Loucy (cell line): ENCODE data around the gene DVL2.

Experiments used
- H2AFZ ChIP-seq: fragments of 200-600 bp; sonication (generic); 2 replicates; pipeline ENCODE4 v1.6.0; 2016; ENCODE audit warnings: antibody characterized with exemption, mild to moderate bottlenecking, low read length, moderate library complexity
- H3F3A ChIP-seq: fragments of 200-600 bp; 2 replicates; pipeline ENCODE4 v1.6.0; 2016; ENCODE audit warnings: antibody characterized with exemption, low read depth, mild to moderate bottlenecking
- H3K27me3 ChIP-seq: fragments of 200-600 bp; sonication (generic); 2 replicates; pipeline ENCODE4 v1.6.1; 2014; ENCODE audit warnings: low read length, mild to moderate bottlenecking; ENCODE audit not compliant: insufficient read depth, poor library complexity, severe bottlenecking
- H3K36me3 ChIP-seq: fragments of 200-600 bp; sonication (generic); 2 replicates; pipeline ENCODE4 v1.6.1; 2016; ENCODE audit warnings: low read length; ENCODE audit not compliant: insufficient read depth
- H3K4me1 ChIP-seq: fragments of 200-600 bp; sonication (generic); 2 replicates; pipeline ENCODE4 v1.5.1; 2014; ENCODE audit warnings: low read length, mild to moderate bottlenecking; ENCODE audit not compliant: insufficient read depth, poor library complexity, severe bottlenecking
- H3K4me2 ChIP-seq: fragments of 200-600 bp; sonication (generic); 2 replicates; pipeline ENCODE4 v1.6.0; 2014; ENCODE audit warnings: antibody characterized with exemption, low read length, low read depth, mild to moderate bottlenecking; ENCODE audit not compliant: poor library complexity, severe bottlenecking
- H3K4me3 ChIP-seq: fragments of 200-600 bp; sonication (generic); 2 replicates; pipeline ENCODE4 v1.5.1; 2014; ENCODE audit warnings: low read length, mild to moderate bottlenecking, mixed read lengths; ENCODE audit not compliant: poor library complexity, severe bottlenecking
- H3K79me2 ChIP-seq: fragments of 200-600 bp; sonication (generic); 2 replicates; pipeline ENCODE4 v1.6.1; 2014; ENCODE audit warnings: low read length; ENCODE audit not compliant: insufficient read depth
- H3K9ac ChIP-seq: fragments of 200-600 bp; sonication (generic); 2 replicates; pipeline ENCODE4 v1.6.0; 2014; ENCODE audit warnings: mild to moderate bottlenecking, low read depth, low read length, moderate library complexity; ENCODE audit not compliant: poor library complexity, severe bottlenecking
- H3K9me2 ChIP-seq: fragments of 200-600 bp; sonication (generic); replicated peaks from 2 replicates; pipeline ENCODE4 v1.6.1; 2016; ENCODE audit warnings: low read depth, low read length, mixed read lengths
- H3K9me3 ChIP-seq: fragments of 200-600 bp; sonication (generic); 2 replicates; pipeline ENCODE4 v1.6.1; 2014; ENCODE audit warnings: mild to moderate bottlenecking, antibody characterized with exemption, low read length, low read depth; ENCODE audit not compliant: insufficient read depth
- H4K20me1 ChIP-seq: fragments of 200-600 bp; sonication (generic); 2 replicates; pipeline ENCODE4 v1.6.0; 2014; ENCODE audit warnings: antibody characterized with exemption, low read length, mild to moderate bottlenecking; ENCODE audit not compliant: insufficient read depth, poor library complexity, severe bottlenecking
- EZH2phosphoT487 ChIP-seq: fragments of 200-600 bp; IDR thresholded peaks from 2 replicates; pipeline ENCODE4 v1.6.1; 2018; ENCODE audit warnings: antibody characterized with exemption, mild to moderate bottlenecking, moderate library complexity, borderline replicate concordance
- TF ChIP-seq, protein P1 (sequence below): fragments of 200-600 bp; sonication (generic); conservative IDR thresholded peaks from 2 replicates; pipeline ENCODE4 v1.5.1; 2014; ENCODE audit warnings: mild to moderate bottlenecking, antibody characterized with exemption, low read length

The DVL2 gene

DNA sequence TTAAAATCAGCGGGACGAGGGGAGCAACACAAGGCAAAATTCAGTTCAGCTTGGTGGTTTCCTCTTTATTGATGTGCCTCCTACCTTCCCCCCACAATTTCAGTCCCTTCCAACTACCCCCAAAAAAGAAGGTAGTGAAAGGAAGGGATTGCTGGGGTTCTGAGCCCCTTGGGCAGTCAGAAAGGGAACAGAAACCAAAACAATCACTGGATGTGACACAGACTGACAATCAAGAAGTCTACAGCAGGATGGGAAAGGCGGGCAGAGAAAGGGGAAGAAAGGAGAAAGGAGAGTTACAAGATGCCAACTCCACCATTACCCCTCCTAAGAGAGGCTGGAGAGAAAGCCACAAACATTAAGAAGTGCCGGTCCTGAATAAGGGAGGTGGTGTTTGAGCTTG, 6.1 kb upstream of the DVL2 start:
- H3K9ac ChIP-seq, result peak overlapping the region; percentile 86
- peak overlapping the region; percentile 75 for H3K4me2 ChIP-seq
- peaks cover 5% of the 10 kb centered on the region; the same call in 1 of the 2 replicates for H3F3A ChIP-seq
- no peak overlapping the region for H2AFZ ChIP-seq
- H3K4me3 ChIP-seq, result peak overlapping the region; percentile 86
- H4K20me1 ChIP-seq, result peaks cover 21% of the 10 kb centered on the region
- peaks cover 59% of the 10 kb centered on the region for H3K79me2 ChIP-seq
- H3K27me3 ChIP-seq, result peaks cover 5% of the 10 kb centered on the region
- H3K36me3 ChIP-seq, result peaks cover 28% of the 10 kb centered on the region; the same call in 1 of the 2 replicates
- peaks cover 32% of the 10 kb centered on the region for H3K4me1 ChIP-seq
- H3K9me2 ChIP-seq, result no peaks in the 10 kb centered on the region
- no peaks in the 10 kb centered on the region for H3K9me3 ChIP-seq
- TF ChIP-seq, protein P1, sequence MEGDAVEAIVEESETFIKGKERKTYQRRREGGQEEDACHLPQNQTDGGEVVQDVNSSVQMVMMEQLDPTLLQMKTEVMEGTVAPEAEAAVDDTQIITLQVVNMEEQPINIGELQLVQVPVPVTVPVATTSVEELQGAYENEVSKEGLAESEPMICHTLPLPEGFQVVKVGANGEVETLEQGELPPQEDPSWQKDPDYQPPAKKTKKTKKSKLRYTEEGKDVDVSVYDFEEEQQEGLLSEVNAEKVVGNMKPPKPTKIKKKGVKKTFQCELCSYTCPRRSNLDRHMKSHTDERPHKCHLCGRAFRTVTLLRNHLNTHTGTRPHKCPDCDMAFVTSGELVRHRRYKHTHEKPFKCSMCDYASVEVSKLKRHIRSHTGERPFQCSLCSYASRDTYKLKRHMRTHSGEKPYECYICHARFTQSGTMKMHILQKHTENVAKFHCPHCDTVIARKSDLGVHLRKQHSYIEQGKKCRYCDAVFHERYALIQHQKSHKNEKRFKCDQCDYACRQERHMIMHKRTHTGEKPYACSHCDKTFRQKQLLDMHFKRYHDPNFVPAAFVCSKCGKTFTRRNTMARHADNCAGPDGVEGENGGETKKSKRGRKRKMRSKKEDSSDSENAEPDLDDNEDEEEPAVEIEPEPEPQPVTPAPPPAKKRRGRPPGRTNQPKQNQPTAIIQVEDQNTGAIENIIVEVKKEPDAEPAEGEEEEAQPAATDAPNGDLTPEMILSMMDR, result no peak

DNA sequence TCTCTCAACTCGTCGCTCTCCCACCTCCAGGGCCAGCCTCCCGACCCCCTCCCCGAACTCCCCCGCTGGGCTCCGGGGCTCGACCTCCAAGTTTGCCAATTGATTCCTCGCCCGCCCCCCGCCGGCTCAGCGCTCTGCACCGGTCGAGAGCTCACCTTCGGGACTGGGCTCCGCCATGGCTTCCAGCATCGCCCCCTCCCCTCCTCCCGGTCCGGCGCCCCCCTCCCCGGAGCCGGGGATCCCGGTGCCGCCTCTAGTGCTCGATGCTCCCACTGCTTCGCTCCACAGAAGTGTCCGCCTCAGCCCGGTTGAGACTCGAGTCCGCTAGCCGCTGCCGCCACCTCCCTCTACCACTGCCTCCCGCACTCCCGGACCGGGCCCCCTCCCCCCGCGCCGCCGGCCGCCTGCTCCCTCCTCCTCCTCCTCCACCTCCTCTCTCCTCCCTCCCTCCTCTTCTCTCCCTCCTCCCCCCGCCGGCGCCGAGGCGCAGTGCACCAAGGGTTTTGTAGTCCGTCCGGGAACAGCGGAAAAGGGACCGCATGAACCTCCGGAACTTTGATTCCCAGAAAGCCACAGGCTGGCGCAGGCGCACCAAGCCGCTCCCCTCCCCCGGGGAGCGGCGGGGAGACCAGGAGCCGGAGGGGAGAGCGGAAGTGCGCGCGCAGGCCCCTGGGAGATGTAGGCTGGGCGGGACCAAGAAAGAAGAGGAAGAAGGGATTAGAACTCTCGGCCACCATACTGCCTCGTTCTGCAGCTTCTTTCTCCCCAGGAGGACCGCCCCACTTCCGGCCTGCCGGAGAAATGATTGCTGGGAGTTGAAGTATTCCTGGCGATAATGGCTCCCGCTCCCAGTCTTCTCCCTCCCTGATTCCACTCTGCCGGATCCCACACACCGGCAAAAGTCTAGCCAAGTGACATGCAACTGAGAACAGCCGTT, 5.0 kb upstream of the DVL2 start, which contains the start of gene PHF23:
Gene PHF23 (minus strand): TSS at position 367 of the 937 bp plus-strand sequence. CDS start 178 bp downstream, at position 189.
- H3K9me3 ChIP-seq, result no peaks in the 10 kb centered on the region
- peaks cover 29% of the 10 kb centered on the region for H4K20me1 ChIP-seq
- peak within 1 kb of the TSS; percentile 96 for H3K4me3 ChIP-seq
- peaks cover 40% of the 10 kb centered on the region for H3K4me1 ChIP-seq
- peaks cover 5% of the 10 kb centered on the region for H3K27me3 ChIP-seq
- peaks cover 25% of the 10 kb centered on the region; the same call in 1 of the 2 replicates for H3K36me3 ChIP-seq
- peak within 1 kb of the TSS; percentile 25; the same call in 1 of the 2 replicates for H2AFZ ChIP-seq
- H3K4me2 ChIP-seq, result peak within 1 kb of the TSS; percentile 75
- no peaks in the 10 kb centered on the region for H3K9me2 ChIP-seq
- peaks cover 61% of the 10 kb centered on the region for H3K79me2 ChIP-seq
- peak within 1 kb of the TSS; percentile 98 for H3K9ac ChIP-seq
- peaks cover 12% of the 10 kb centered on the region for H3F3A ChIP-seq
- TF ChIP-seq EZH2phosphoT487, result no peak
- TF ChIP-seq, protein P1, result no peak

DNA sequence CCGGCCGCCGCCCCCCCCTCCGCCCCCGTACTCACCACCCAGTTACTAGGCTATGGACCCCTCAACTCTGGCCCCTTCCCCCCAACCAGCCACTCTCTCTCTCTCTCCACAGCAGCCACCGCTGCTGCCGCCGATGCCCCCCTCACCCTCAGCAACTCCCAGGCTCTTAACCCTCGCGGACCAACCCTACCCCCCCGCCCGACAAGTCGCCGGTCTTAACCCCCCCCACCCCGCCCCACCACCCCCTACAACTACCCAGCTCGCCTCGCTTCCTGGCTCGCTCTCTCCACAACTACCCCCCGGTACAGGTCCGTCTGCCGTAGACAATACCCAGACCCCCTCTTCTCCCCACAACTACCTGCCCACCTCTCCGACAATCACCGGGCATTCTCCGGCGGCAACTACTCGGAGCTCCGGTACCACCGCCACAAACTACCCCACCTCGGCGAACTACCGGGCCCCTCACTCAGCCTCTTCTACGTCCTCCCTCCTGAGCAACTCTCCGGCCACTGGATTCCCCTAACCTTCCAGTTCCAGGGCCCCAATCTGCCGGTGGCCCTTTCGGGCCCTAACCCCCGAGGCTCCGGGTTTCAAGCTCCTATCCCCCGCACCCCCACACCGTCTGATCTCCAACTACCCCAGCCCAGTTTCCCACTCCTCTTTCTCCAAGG, 4.2 kb upstream of the DVL2 start:
- H3K4me3 ChIP-seq, result peak overlapping the region; percentile 96
- peaks cover 29% of the 10 kb centered on the region for H4K20me1 ChIP-seq
- peaks cover 40% of the 10 kb centered on the region for H3K4me1 ChIP-seq
- H3K79me2 ChIP-seq, result peaks cover 68% of the 10 kb centered on the region
- H3K9ac ChIP-seq, result peak overlapping the region; percentile 98
- peak overlapping the region; percentile 70 for H3K4me2 ChIP-seq
- H3K36me3 ChIP-seq, result peaks cover 18% of the 10 kb centered on the region; the same call in 1 of the 2 replicates
- H2AFZ ChIP-seq, result peak overlapping the region; percentile 25; the same call in 1 of the 2 replicates
- TF ChIP-seq EZH2phosphoT487, result no peak
- TF ChIP-seq, protein P1, result no peak
- H3K9me2 ChIP-seq, result no peaks in the 10 kb centered on the region
- H3F3A ChIP-seq, result peaks cover 12% of the 10 kb centered on the region
- peaks cover 5% of the 10 kb centered on the region for H3K27me3 ChIP-seq
- no peaks in the 10 kb centered on the region for H3K9me3 ChIP-seq
